ENCODE results near the gene RPS6KA2.

Gene RPS6KA2

DNA sequence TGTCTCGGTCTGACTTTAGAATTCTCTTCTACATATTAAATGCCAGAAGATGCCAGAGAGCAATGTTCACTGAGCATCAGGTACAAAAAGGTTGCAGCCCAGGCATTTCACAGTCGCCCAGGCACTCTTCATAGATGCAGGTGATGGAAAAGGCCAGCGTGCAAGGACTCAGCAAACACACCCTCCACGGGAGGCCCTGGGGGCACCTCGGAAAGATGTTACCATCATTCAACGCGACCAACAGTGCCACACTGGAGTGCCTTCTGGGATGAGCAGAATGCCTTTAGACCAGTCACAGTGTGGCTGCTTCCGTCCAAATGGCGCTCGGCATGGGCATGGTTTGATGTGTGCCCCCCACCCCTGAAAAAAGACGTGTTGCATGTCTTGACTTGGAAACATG is 36.0 kb downstream of the RPS6KA2 start:
- DNase-seq (ENCODE audit: low read depth) = no peak
- TF ChIP-seq, protein P1, sequence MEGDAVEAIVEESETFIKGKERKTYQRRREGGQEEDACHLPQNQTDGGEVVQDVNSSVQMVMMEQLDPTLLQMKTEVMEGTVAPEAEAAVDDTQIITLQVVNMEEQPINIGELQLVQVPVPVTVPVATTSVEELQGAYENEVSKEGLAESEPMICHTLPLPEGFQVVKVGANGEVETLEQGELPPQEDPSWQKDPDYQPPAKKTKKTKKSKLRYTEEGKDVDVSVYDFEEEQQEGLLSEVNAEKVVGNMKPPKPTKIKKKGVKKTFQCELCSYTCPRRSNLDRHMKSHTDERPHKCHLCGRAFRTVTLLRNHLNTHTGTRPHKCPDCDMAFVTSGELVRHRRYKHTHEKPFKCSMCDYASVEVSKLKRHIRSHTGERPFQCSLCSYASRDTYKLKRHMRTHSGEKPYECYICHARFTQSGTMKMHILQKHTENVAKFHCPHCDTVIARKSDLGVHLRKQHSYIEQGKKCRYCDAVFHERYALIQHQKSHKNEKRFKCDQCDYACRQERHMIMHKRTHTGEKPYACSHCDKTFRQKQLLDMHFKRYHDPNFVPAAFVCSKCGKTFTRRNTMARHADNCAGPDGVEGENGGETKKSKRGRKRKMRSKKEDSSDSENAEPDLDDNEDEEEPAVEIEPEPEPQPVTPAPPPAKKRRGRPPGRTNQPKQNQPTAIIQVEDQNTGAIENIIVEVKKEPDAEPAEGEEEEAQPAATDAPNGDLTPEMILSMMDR (IDR thresholded peaks at IDR 0.05; ENCODE audit: control insufficient read depth, extremely low read depth, insufficient read depth) = no peak
- no peak overlapping the region for H3K4me3 ChIP-seq (ENCODE audit: low read depth, low read length)

DNA sequence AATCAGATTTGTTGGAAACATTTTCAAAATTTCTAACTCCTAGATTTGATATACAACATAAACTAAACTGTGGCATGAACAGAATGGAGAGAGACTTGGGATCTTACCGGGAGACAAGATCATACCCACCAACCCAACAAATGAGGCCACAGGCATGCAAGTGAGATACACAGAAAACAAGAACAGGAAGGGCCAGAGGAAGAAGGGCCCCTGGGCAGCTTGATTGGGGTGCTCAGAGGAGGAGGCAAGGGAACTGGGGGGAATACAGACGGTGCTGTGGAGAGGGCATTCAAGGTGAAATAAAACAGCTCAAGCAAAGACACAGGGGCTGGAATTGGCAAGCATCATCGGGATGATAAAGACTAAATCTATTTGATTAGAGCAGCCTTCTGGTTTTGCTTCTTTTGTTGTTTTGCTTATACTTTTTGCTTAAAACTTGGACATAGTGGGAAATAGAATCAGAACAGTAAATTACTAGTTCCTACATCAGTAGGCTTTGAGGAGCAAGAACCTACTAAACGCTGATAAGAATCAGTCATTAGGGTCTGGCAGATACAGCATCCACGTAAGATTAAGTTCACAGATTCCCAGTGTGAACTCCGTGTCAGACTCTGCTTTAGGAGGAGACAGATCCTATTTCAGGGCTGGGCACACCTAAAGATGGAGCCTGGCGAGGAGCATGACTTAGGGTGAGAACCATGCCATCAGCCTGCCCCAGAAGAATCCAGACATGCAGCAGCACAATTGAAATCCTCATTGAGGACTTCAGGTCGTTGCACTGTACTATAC is 37.1 kb downstream of the RPS6KA2 start:
- H3K4me3 ChIP-seq (ENCODE audit: low read depth, low read length) = no peak overlapping the region
- TF ChIP-seq, protein P1 (IDR thresholded peaks at IDR 0.05; ENCODE audit: control insufficient read depth, extremely low read depth, insufficient read depth) = no peak
- no peak for DNase-seq (ENCODE audit: low read depth)

GRCh38 chr6:166589337-166589731 is 37.7 kb downstream of the RPS6KA2 start:
- no peak for DNase-seq (ENCODE audit: low read depth)
- TF ChIP-seq, protein P1 (IDR thresholded peaks at IDR 0.05; ENCODE audit: control insufficient read depth, extremely low read depth, insufficient read depth) = no peak
- H3K4me3 ChIP-seq (ENCODE audit: low read depth, low read length) = no peak overlapping the region

DNA sequence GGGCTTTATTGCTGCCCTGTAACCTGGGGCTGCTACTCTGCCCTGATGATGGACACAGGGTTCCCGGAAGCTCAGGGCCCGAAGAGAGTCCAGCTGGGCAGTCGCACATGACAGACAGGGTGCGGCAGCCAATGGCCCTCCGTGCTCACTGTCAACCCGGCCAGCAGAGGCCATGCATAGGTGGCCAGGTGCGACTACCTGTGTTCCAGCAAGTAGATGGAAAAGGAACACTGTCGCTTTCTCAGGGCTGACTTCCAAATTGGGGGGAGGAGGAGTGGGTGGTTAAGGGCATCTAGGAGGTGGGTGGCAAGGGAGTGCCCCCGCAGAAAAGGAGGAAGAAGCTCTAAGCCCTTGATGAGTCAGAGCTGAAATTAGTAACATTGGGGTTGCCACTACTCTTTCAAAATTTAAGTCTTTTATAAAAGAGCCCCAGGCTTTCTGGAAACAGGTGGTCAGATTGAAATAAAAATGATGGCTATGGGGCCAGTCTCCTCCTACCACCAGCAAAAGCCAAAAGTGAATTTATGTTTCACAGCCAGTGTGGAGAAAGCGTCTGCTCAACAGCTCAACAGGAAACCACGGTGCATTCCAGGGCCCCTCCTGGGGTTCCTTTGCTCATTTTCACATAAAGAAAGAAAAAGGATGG is 38.2 kb downstream of the RPS6KA2 start:
- H3K4me3 ChIP-seq (ENCODE audit: low read depth, low read length) = no peak overlapping the region
- TF ChIP-seq, protein P1 (IDR thresholded peaks at IDR 0.05; ENCODE audit: control insufficient read depth, extremely low read depth, insufficient read depth) = no peak
- DNase-seq (ENCODE audit: low read depth) = no peak

DNA sequence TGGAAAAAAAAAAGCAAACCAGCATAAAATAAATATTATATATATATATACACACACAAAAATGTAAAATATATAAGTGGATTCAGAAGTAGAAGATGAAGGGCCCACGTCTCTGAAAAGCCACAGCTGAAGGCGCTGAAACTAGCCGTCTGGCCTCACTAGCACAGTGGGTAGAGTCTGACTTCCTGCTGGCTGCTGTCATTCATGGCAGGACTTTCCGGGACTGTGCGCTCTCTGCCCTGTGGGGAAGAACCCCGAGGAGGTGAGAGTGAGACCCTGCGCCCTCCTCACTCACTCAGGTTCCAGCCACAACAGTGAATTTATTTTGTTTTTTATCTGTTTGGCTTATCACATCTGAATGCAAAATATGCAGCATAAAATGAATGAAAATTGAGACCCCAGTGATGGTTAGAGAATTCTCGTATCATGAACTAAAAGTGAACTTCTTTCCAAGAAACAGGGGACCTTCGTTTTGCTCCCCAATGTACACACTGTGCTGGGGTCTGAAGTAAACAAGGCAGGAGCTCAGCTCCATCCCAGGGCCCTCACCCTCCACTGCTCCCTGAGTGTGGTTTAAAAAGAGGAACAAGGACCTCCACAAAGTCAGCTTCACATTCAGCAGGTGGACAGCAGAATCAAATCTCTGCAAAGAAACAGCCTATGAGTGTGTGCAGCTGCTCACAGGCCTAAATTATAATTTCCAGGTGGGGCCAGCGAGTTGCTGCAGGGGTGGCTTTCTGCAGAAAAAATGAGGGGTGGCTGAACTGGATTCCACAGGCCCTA is 39.2 kb downstream of the RPS6KA2 start:
- TF ChIP-seq, protein P1 (IDR thresholded peaks at IDR 0.05; ENCODE audit: control insufficient read depth, extremely low read depth, insufficient read depth) = no peak
- H3K4me3 ChIP-seq (ENCODE audit: low read depth, low read length) = no peak overlapping the region
- DNase-seq (ENCODE audit: low read depth) = no peak

DNA sequence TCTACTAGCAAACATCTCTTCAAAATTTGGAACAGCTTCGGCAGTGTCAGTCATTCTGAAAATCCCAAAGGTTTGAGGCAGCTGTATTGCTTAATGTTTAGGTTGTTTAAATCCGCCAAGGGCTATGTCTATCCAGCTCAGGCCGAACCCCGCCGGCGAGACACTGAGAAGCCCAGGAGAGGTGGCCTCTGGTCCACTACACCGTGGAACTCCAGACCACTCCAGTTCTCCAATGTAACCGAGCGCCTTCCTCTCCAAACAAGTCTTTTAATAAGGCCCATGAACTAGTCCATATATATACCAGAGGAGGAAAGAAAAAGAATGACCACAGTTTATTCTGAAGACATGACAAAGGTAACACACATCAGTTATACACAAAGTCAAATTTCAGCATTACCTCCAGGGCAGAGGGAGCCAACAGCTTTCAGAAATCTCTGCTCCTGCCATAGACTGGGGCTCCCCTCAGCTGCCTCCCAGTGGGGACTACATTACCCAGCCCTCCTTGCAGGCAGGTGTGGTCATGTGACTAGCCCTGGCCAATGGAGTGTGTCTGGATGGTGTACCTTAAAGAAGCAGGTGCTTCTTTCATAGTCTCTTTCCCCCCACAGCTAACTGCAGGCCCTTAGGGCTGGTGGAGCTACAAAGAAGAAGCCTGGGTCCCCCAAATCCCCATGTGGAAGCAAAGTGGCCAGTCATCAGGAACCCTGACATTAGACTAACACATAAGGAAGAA is 40.5 kb downstream of the RPS6KA2 start, which contains the start of gene RAMACL:
RAMACL (minus strand) TSS at position 255 of the 733 bp plus-strand sequence; CDS start at position 54, 201 bp downstream.
- H3K4me3 ChIP-seq (ENCODE audit: low read depth, low read length) = no peak within 1 kb of the TSS
- no peak for DNase-seq (ENCODE audit: low read depth)
- TF ChIP-seq, protein P1 (IDR thresholded peaks at IDR 0.05; ENCODE audit: control insufficient read depth, extremely low read depth, insufficient read depth) = no peak

Data from LNCaP clone FGC (cell line).